Inflammatory macrophage treated with lipopolysaccharide for 4 hours (primary cell): ENCODE data around the gene PUM2.
"Not testable (repeated sequence)": the region's sequence is repeated elsewhere in the genome, so short reads cannot be mapped to it uniquely, and the experiment has no call there.

Source experiments
- DNase-seq: peaks from one replicate; pipeline ENCODE4 v3.0.0-alpha.2; 2020

Gene PUM2

DNA sequence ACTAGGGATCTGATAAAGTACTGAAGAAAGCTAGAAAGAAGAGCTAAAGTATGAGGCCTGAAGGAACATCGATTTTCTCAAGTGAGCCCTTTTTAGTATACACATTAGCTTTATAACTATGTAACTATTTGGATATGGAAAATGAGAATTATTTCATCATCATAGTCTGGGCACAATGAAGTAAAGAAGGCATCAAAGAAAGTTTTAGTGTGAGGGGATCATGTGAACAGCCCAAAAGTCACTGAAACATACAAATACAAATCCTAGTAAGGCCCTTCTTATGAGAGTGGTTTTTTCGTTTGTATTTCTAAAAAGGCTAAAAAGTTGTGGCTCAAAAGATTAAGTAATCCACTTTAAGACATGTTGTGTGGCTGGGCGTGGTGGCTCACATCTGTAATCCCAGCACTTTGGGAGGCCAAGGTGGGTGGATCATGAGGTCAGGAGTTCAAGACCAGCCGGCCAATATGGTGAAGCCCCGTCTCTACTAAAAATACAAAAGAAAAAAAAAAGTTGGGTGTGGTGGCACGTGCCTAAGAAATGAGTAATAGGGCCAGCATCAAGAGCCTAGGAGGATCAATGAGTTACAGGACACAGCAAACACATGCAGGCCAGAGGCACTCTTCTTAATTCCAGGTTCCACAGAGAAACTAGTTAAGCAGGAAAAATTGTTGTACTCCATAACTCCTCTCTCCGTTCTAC, 61.9 kb downstream of the PUM2 start:
- DNase-seq = no peak

- DNase-seq = no peak
These were observed 67.6 kb downstream of the PUM2 start for GRCh38 chr2:20282916-20283592.

- DNase-seq = no peak
These were observed 68.8 kb downstream of the PUM2 start for GRCh38 chr2:20281876-20282275.

DNA sequence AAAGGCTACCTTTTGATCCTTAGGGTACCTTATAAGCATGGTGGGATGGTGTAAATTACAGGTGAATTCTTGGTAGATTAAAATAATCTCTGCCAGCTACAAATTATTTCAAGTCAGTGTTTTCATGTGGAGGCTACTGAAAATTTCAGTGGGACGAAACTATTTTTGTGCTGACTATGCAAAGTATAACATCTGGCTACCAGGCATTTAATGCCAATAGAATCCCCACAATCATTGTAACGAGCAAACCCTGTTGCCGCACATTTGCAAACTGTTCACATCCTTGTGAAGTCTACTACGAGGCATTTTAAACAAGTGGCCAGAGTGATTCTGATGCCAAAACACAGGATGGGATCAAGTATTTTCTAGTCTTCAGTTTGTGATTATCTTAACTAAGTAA, 77.6 kb downstream of the PUM2 start:
- DNase-seq = no peak

DNA sequence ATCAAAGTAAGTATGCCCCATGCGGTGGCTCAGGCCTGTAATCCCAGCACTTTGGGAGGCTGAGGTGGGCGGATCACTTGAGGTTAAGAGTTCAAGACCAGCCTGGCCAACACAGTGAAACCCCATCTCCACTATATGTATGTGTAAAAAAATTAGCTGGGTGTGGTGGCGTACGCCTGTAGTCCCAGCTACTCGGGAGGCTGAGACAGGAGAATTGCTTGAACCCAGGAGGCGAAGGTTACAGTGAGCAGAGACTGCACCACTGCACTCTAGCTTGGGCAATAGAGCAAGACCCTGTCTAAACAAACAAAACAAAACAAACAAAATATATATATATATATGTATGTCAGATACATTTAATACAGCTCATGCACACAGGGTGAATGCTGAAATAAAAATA, 82.3 kb downstream of the PUM2 start:
- DNase-seq = not testable (repeated sequence)

- no peak for DNase-seq
These were observed 83.1 kb downstream of the PUM2 start for GRCh38 chr2:20267529-20267928.

DNA sequence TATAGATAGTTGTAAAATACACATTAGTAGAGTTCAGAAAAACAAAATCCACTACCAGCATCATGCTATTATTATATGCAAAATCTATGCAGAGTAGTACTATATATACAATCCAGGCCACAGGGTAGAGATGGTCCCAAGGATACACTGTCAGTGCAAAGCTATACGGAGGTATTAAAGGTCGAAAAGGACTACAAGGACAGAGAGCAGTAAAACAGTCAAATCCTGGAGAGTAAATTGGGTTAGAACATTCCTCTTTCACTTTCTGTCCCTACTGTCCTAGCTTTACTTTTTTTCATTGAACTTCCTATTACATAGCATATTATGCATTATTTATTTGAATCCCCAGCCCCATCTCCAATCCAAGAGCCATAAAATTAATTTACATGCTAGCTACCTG, 86.0 kb downstream of the PUM2 start:
- no peak for DNase-seq

- DNase-seq = no peak
These were observed 93.2 kb downstream of the PUM2 start for GRCh38 chr2:20257411-20257810.

DNA sequence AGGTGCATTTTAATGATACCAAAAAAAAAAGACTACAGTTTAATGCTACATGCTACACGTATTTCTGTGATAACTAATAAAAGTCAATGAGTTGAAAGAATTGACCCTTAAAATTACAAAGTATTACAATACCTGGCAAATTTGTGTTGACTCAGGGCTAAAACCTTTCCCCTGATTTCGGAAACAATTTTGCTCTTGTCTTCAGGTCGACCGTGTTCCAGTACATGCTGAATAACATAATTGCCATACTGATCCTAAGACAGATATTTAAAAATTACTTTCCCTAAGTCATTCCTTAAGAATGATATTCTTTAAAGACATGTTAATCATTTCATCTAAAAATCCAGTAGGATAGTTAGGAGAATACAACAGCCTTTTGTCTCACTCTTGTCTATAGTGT, 95.9 kb downstream of the PUM2 start:
- DNase-seq = no peak

DNA sequence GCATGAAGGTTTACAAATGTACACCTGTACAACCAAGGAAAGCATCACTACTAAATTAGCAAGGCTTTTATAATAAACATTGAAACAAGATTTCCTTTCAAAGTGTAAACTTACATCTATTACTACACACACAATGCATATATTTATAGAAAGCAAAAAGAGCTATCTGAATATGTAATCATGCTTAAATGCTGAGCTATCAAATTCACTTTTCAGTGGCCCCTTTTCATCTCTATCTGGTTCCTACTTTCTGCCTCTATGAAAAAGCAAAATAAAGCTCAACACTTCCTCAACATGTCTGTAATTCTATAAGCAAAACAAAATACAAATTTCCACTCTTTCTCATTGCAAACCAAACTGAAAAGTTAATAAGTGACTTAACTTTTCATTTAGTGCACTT, 100.2 kb downstream of the PUM2 start:
- DNase-seq = no peak

DNA sequence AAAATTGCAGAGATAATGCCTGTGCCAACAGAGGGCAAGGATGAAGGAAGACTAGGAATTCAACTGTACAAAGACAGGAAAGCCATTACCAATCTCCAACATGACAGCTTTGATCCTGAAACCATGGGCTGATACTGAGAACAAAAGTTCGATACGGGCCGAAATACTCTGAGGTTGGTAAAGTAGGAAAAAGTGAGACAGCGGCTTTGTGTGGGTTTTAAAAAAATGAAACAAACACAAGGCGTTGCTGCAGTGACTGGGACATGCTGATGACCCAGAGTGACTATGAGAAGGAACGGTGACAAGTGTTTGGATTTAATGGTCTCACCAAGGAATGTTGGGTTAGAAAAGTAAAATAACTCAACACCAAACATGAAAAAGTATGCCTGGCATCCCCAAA, 101.5 kb downstream of the PUM2 start:
- DNase-seq = no peak

- DNase-seq = no peak
These were observed 103.6 kb downstream of the PUM2 start for GRCh38 chr2:20247084-20247483.

DNA sequence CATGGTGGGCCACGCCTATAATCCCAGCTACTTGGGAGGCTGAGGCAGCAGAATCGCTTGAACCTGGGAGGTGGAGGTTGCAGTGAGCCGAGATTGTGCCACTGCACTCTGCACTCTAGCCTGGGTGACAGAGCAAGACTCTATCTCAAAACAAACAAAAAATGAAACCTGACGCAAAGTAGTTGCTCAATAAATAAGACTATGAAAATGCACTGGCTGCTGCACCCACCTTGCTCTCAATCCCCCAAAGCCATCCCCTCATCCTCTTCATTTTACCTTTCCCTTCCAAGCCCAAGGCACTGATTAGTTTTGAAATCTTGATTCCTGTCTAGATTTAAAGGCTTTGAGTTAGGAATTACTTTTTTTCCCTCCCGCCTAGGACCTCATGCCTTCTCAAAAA, 107.0 kb downstream of the PUM2 start:
- not testable (repeated sequence) for DNase-seq

GRCh38 chr2:20242727-20243377, 107.8 kb downstream of the PUM2 start:
- DNase-seq = no peak

DNA sequence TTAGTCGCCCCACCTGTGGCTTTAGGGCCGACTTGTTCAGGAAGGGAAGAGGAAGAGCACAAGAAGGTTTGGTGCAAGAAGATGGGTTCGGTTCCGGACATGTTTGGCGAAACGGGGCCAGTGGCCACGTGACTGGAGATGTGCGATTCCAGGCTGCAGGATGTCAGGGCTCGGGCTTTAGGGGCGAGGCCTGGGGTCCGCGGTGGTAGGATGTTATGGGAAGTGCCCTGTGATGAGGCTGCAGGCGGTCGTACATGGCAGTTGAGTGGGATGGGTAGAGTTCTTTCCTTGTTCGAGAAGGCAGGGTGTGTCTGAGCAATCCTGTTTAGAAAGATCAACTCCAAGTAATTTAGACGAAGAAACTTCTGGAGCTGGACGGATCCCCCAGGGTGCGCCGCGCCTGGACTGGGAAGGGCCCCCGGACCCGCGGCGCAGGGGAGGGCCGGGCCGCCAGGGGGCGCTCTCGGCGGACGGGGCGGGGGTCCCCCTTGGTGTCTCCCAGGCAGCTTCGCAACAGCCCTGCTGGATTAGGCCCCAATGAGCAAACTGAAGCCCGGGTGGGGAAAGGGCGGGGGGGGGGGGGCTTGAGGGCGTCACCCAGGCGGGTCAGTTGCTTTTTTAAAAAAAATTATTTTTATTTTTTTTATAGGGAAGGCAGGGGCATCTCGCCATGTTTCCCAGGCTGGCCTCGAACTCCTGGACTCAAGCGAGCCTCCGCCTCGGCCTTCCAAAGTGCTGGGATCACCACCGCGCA, 108.5 kb downstream of the PUM2 start:
- no peak for DNase-seq

GRCh38 chr2:20240291-20240690, 110.4 kb downstream of the PUM2 start:
- DNase-seq = not testable (repeated sequence)

DNA sequence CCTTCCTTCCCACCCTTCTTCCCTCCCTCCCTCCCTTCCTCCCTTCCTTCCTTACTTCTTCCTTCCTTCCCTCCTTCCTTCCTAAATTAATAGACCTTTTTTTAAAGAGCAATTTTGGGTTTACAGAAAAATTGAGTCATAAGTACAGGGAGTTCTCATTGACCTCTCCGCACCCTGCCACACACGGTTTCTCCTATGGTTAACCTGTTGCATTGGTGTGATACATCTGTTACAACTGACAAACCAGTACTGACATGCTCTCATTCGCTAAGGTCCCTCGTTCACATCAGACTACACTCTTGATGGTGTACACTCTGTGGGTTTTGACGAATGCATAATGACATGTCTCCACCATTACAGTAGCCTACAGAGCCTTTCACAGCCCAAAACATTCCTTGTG, 114.1 kb downstream of the PUM2 start:
- no peak for DNase-seq

- DNase-seq = no peak
These were observed 114.9 kb downstream of the PUM2 start for GRCh38 chr2:20235655-20236305.

- DNase-seq = not testable (repeated sequence)
These were observed 116.0 kb downstream of the PUM2 start for GRCh38 chr2:20234597-20234996.

DNA sequence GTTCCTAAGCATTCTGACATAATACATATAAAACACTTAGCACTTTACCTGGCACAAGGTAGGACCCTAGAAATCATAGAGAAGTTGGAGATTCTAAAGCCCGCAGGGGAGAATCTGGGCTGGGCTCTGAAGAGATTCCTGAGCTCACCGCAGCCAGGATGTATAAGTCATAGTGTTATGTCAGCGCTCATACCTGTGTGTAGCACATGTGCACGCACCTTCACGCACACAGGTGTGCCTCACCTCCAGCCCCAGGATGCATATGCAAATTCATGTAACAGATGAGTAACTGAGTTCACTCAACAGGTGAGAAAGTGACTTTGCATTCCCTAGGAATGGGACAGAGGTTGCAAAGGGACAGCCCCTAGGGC, 117.8 kb downstream of the PUM2 start:
- no peak for DNase-seq

- no peak for DNase-seq
These were observed 119.0 kb downstream of the PUM2 start for GRCh38 chr2:20231598-20232026.

DNA sequence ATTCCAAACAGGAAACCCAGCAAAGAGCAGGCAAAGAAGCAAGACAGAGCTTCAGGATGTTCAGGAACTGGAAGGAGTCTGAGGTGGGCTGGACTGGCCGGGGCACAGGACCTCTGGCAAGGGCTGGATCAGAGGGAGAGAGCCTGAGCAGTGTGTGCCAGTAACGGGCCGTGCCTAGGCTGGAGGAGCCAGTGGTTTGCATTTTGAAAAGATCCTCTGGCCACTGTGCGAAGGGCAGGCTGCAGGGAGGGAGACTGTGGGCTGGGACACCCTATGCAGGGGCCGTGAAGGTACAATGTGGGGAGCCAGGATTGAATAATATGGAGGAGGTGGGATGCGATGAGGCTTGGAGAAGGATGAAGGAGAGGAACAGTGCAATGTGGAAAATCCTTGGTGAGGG, 119.5 kb downstream of the PUM2 start:
- DNase-seq = no peak

- DNase-seq = no peak
These were observed 120.6 kb downstream of the PUM2 start for GRCh38 chr2:20230114-20230425.
